ENCODE measurements around the gene KCNJ4.

KCNJ4 gene

GRCh38 chr22:38451864-38452263, 3.1 kb downstream of the KCNJ4 start:
- no peak overlapping the region for H3K27ac ChIP-seq
- TF ChIP-seq CTCF (IDR thresholded peaks at IDR 0.05) (no peak), ZFX (IDR thresholded peaks at IDR 0.05; ENCODE audit: borderline replicate concordance) (no peak)

GRCh38 chr22:38451404-38451803, 3.6 kb downstream of the KCNJ4 start:
- H3K27ac ChIP-seq = no peak overlapping the region
- no peak for TF ChIP-seq CTCF (IDR thresholded peaks at IDR 0.05)
- no peak for TF ChIP-seq ZFX (IDR thresholded peaks at IDR 0.05; ENCODE audit: borderline replicate concordance)

GRCh38 chr22:38450234-38450797, 4.7 kb downstream of the KCNJ4 start:
- H3K27ac ChIP-seq = no peak overlapping the region
- TF ChIP-seq ZFX (IDR thresholded peaks at IDR 0.05; ENCODE audit: borderline replicate concordance) (no peak), CTCF (IDR thresholded peaks at IDR 0.05) (no peak)

GRCh38 chr22:38449776-38450175, 5.2 kb downstream of the KCNJ4 start:
- TF ChIP-seq ZFX (IDR thresholded peaks at IDR 0.05; ENCODE audit: borderline replicate concordance) = no peak
- no peak for TF ChIP-seq CTCF (IDR thresholded peaks at IDR 0.05)

GRCh38 chr22:38448945-38449745, 5.9 kb downstream of the KCNJ4 start:
- H3K27ac ChIP-seq = no peak overlapping the region
- TF ChIP-seq ZFX (IDR thresholded peaks at IDR 0.05; ENCODE audit: borderline replicate concordance) = no peak
- no peak for TF ChIP-seq CTCF (IDR thresholded peaks at IDR 0.05)

More at GRCh38 chr22:38449776-38450175, 5.2 kb downstream of the KCNJ4 start:
- H3K27ac ChIP-seq = no peak overlapping the region

- no peak for TF ChIP-seq ZFX (IDR thresholded peaks at IDR 0.05; ENCODE audit: borderline replicate concordance)
- no peak for TF ChIP-seq CTCF (IDR thresholded peaks at IDR 0.05)
- no peak overlapping the region for H3K27ac ChIP-seq
These were observed 8.9 kb downstream of the KCNJ4 start for GRCh38 chr22:38446018-38446601.

- TF ChIP-seq CTCF (IDR thresholded peaks at IDR 0.05) = no peak
- TF ChIP-seq ZFX (IDR thresholded peaks at IDR 0.05; ENCODE audit: borderline replicate concordance) = no peak
These were observed 10.2 kb downstream of the KCNJ4 start for GRCh38 chr22:38444783-38445182.

More at GRCh38 chr22:38444783-38445182, 10.2 kb downstream of the KCNJ4 start:
- no peak overlapping the region for H3K27ac ChIP-seq
